H1 (cell line): ENCODE results near the gene MILR1. TPM values are rescaled to one million over a fixed set of nuclear protein-coding genes. Genes with fewer than 3 reads are reported as not detected.

ENCODE experiments used
- CTCF ChIA-PET: fragments of 300-600 bp; sonication (Branson Sonifier 250); formaldehyde crosslinking; loops from one replicate; lab custom pipeline; 2021; ENCODE audit not compliant: partially characterized antibody; lab: Charles Lee
- POLR2A ChIA-PET: fragments of 300-600 bp; sonication (Branson Sonifier 250); formaldehyde crosslinking; loops from one replicate; lab custom pipeline; 2021; ENCODE audit warnings: inconsistent platforms; ENCODE audit not compliant: partially characterized antibody; lab: Charles Lee
- DNase-seq, 2 experiments: peaks; one replicate each; pipeline versions ENCODE4 v3.0.0 to v3.0.0-alpha.2; 2010 to 2022; ENCODE audit warnings: low spot score in 2 of 2, low read depth in 1 of 2, mixed read lengths in 1 of 2
- FAIRE-seq: peaks from 2 replicates; lab custom pipeline; 2011; peaks lifted over from hg19 to GRCh38; lab: Jason Lieb, UNC
- H2AFZ ChIP-seq: 2 replicates; pipeline ENCODE4 v1.8.1; 2012; ENCODE audit warnings: low read length, inconsistent platforms
- H2AK5ac ChIP-seq: 2 replicates; pipeline ENCODE4 v1.6.1; 2013; ENCODE audit warnings: low read depth, low read length
- H2BK120ac ChIP-seq: replicated peaks from 2 replicates; pipeline ENCODE3; 2013; ENCODE audit warnings: low read depth, low read length, inconsistent platforms
- H2BK12ac ChIP-seq: 2 replicates; pipeline ENCODE4 v1.6.1; 2013; ENCODE audit warnings: low read depth, low read length
- H2BK15ac ChIP-seq: 2 replicates; pipeline ENCODE4 v1.6.1; 2013; ENCODE audit warnings: low read length
- H2BK20ac ChIP-seq: 2 replicates; pipeline ENCODE4 v1.6.1; 2013; ENCODE audit warnings: low read length
- H2BK5ac ChIP-seq: 2 replicates; pipeline ENCODE4 v1.6.1; 2013; ENCODE audit warnings: low read depth, low read length
- H3K14ac ChIP-seq: 2 replicates; pipeline ENCODE4 v1.6.1; 2013; ENCODE audit warnings: inconsistent platforms; ENCODE audit not compliant: insufficient read length
- H3K18ac ChIP-seq: 2 replicates; pipeline ENCODE4 v1.6.1; 2013; ENCODE audit warnings: low read length; ENCODE audit errors: extremely low read depth
- H3K23ac ChIP-seq: 2 replicates; pipeline ENCODE4 v1.6.1; 2013; ENCODE audit warnings: inconsistent platforms; ENCODE audit not compliant: insufficient read length
- H3K23me2 ChIP-seq: 2 replicates; pipeline ENCODE4 v1.6.1; 2013; ENCODE audit warnings: low read depth, low read length
- H3K27ac ChIP-seq: 2 replicates; pipeline ENCODE4 v1.6.1; 2011; ENCODE audit warnings: low read depth, low read length, inconsistent platforms
- H3K27me3 ChIP-seq, 4 experiments: replicated peaks in 1 of 4; 1 replicate in 1 of 4; 2 replicates in 3 of 4; pipeline versions ENCODE4 v1.6.1 to v1.8.1; 2011 to 2013; ENCODE audit warnings: low read length in 3 of 4, mild to moderate bottlenecking in 3 of 4, inconsistent platforms in 2 of 4, mixed read lengths in 2 of 4, moderate library complexity in 1 of 4; ENCODE audit not compliant: control insufficient read depth in 3 of 4, insufficient read depth in 3 of 4; ENCODE audit errors: extremely low read depth in 1 of 4
- H3K36me3 ChIP-seq, 4 experiments: 2 replicates each; pipeline versions ENCODE4 v1.6.1 to v1.8.1; 2011 to 2013; ENCODE audit warnings: mild to moderate bottlenecking in 4 of 4, low read length in 3 of 4, moderate library complexity in 2 of 4, control low read depth in 1 of 4, inconsistent platforms in 1 of 4; ENCODE audit not compliant: insufficient read depth in 4 of 4, control insufficient read depth in 2 of 4
- H3K4ac ChIP-seq: replicated peaks from 2 replicates; pipeline ENCODE3; 2013; ENCODE audit warnings: low read length, low read depth, mixed read lengths, inconsistent platforms; ENCODE audit not compliant: insufficient read length
- H3K4me1 ChIP-seq, 4 experiments: replicated peaks in 1 of 4; 1 replicate in 1 of 4; 2 replicates in 3 of 4; pipeline versions ENCODE4 v1.6.1 to v1.8.1; 2011 to 2013; ENCODE audit warnings: low read length in 3 of 4, inconsistent platforms in 2 of 4, mixed read lengths in 1 of 4; ENCODE audit not compliant: insufficient read depth in 4 of 4, control insufficient read depth in 3 of 4
- H3K4me2 ChIP-seq, 2 experiments: 2 replicates each; pipeline versions ENCODE4 v1.6.1 to v1.8.1; 2011 to 2013; ENCODE audit warnings: low read depth in 2 of 2, low read length in 2 of 2, control low read depth in 1 of 2, inconsistent platforms in 1 of 2, mild to moderate bottlenecking in 1 of 2; ENCODE audit not compliant: insufficient read depth in 1 of 2
- H3K4me3 ChIP-seq, 4 experiments: fragments of 200-600, 300-600 bp in 1 of 4; sonication (generic), shearing (Covaris generic), sonication (Bioruptor Twin) in 1 of 4; 2 replicates each; pipeline versions ENCODE4 v1.5.1 to v1.8.1; 2011 to 2016; ENCODE audit warnings: low read length in 4 of 4, low read depth in 3 of 4, control low read depth in 2 of 4, inconsistent platforms in 2 of 4, mild to moderate bottlenecking in 2 of 4, mixed read lengths in 1 of 4, moderate library complexity in 1 of 4; ENCODE audit not compliant: insufficient read depth in 2 of 4; ENCODE audit errors: extremely low read depth in 1 of 4
- H3K56ac ChIP-seq: replicated peaks from 2 replicates; pipeline ENCODE3; 2013; ENCODE audit warnings: low read depth, mild to moderate bottlenecking, mixed read lengths, low read length, inconsistent platforms; ENCODE audit not compliant: insufficient read length
- H3K79me1 ChIP-seq: 2 replicates; pipeline ENCODE4 v1.6.1; 2013; ENCODE audit warnings: low read depth, low read length, control low read depth
- H3K79me2 ChIP-seq, 2 experiments: 2 replicates each; pipeline versions ENCODE4 v1.6.1 to v1.8.1; 2012 to 2013; ENCODE audit warnings: low read length in 2 of 2, mild to moderate bottlenecking in 2 of 2, inconsistent platforms in 1 of 2; ENCODE audit not compliant: insufficient read depth in 2 of 2, control insufficient read depth in 1 of 2
- H3K9ac ChIP-seq, 4 experiments: replicated peaks in 1 of 4; 1 replicate in 1 of 4; 2 replicates in 3 of 4; pipeline versions ENCODE4 v1.6.1 to v1.8.1; 2011 to 2013; ENCODE audit warnings: low read depth in 3 of 4, low read length in 3 of 4, control low read depth in 2 of 4, mild to moderate bottlenecking in 2 of 4, moderate library complexity in 2 of 4, inconsistent platforms in 1 of 4; ENCODE audit errors: extremely low read depth in 1 of 4
- H3K9me3 ChIP-seq, 2 experiments: 2 replicates each; pipeline versions ENCODE4 v1.6.1 to v1.8.1; 2012 to 2013; ENCODE audit warnings: mild to moderate bottlenecking in 2 of 2, moderate library complexity in 2 of 2, control low read depth in 1 of 2, inconsistent platforms in 1 of 2, low read depth in 1 of 2, low read length in 1 of 2, mixed read lengths in 1 of 2; ENCODE audit not compliant: insufficient read depth in 2 of 2
- H4K20me1 ChIP-seq, 2 experiments: replicated peaks in 1 of 2; 2 replicates each; pipeline versions ENCODE3 to v1.8.1; 2011 to 2013; ENCODE audit warnings: inconsistent platforms in 2 of 2, low read length in 2 of 2, mild to moderate bottlenecking in 1 of 2; ENCODE audit not compliant: insufficient read depth in 2 of 2, control insufficient read depth in 1 of 2
- H4K5ac ChIP-seq: 2 replicates; pipeline ENCODE4 v1.6.1; 2013; ENCODE audit warnings: low read length, low read depth, mixed read lengths, inconsistent platforms; ENCODE audit not compliant: insufficient read length
- H4K8ac ChIP-seq: 2 replicates; pipeline ENCODE4 v1.8.0; 2013; ENCODE audit warnings: mild to moderate bottlenecking, moderate library complexity, low read length, inconsistent platforms; ENCODE audit not compliant: insufficient read depth; ENCODE audit errors: extremely low read depth
- H4K91ac ChIP-seq: replicated peaks from 2 replicates; pipeline ENCODE3; 2013; ENCODE audit warnings: low read length, mixed read lengths, inconsistent platforms; ENCODE audit not compliant: insufficient read length
- ATF2 ChIP-seq: IDR thresholded peaks from 2 replicates; pipeline ENCODE4 v1.6.1; 2012; ENCODE audit warnings: low read length, inconsistent platforms
- GABPA ChIP-seq: IDR thresholded peaks from 2 replicates; pipeline ENCODE4 v1.6.1; 2011; ENCODE audit warnings: mild to moderate bottlenecking, low read length, moderate library complexity, borderline replicate concordance; ENCODE audit not compliant: insufficient read depth
- JUND ChIP-seq: IDR thresholded peaks from 2 replicates; pipeline ENCODE4 v1.6.1; 2011; ENCODE audit warnings: mild to moderate bottlenecking, improper control_type of control experiment, low read length
- PHF8 ChIP-seq: fragments of 200-600 bp; sonication (generic); conservative IDR thresholded peaks from 2 replicates; pipeline ENCODE4 v1.7.1; 2012; ENCODE audit warnings: low read depth, mild to moderate bottlenecking, inconsistent platforms, low read length, moderate library complexity
- TCF12 ChIP-seq: IDR thresholded peaks from 2 replicates; pipeline ENCODE4 v1.6.1; 2011; ENCODE audit warnings: low read depth, mild to moderate bottlenecking, low read length
- TEAD4 ChIP-seq: IDR thresholded peaks from 2 replicates; pipeline ENCODE4 v1.6.1; 2012; ENCODE audit warnings: low read depth, low read length, inconsistent platforms, mixed read lengths
- WGBS, 2 experiments: shearing (Covaris generic) in 1 of 2; methylation state at CpG; one replicate each; pipeline versions ENCODE4 v1.1.6 to v1.1.7; 2013 to 2015; ENCODE audit warnings: low lambda C conversion rate in 2 of 2, mixed read lengths in 2 of 2, inconsistent platforms in 1 of 2, low coverage in 1 of 2, missing lambda C conversion rate in 1 of 2; ENCODE audit not compliant: insufficient replicate concordance in 2 of 2, insufficient coverage in 1 of 2, insufficient read length in 1 of 2; ENCODE audit errors: extremely low coverage in 1 of 2, missing lambda C conversion rate in 1 of 2; 5-methylcytosine and 5-hydroxymethylcytosine counted together
- polyA plus RNA-seq, 7 experiments: library from polyadenylated mRNA; depleted of rRNA in 3 of 7; stranded (reverse) in 5 of 7; unstranded in 2 of 7; fragments of >200 nt in 5 of 7; fragments of 200-250 nt in 2 of 7; gene quantifications; 1 replicate in 5 of 7; 2 replicates in 1 of 7; 4 replicates in 1 of 7; pipeline versions ENCODE4 v1.2.1 to v1.2.3, GENCODE V29; 2011 to 2013; ENCODE audit warnings: missing spikeins in 2 of 7, mixed read lengths in 2 of 7
- total RNA-seq: library from RNA; stranded (reverse); fragmentation: NEBNext Ultra II Directional; extraction: Animal tissue kit (Norgen Biotek cat#: 25700); gene quantifications from 2 replicates; pipeline ENCODE4 v1.2.1, GENCODE V29; 2021

Gene MILR1
- total and polyA plus RNA-seq, 2 of the 8 experiments (the other 6 are each of a cell fraction or from before 2014, with no cell fraction given): not detected

DNA sequence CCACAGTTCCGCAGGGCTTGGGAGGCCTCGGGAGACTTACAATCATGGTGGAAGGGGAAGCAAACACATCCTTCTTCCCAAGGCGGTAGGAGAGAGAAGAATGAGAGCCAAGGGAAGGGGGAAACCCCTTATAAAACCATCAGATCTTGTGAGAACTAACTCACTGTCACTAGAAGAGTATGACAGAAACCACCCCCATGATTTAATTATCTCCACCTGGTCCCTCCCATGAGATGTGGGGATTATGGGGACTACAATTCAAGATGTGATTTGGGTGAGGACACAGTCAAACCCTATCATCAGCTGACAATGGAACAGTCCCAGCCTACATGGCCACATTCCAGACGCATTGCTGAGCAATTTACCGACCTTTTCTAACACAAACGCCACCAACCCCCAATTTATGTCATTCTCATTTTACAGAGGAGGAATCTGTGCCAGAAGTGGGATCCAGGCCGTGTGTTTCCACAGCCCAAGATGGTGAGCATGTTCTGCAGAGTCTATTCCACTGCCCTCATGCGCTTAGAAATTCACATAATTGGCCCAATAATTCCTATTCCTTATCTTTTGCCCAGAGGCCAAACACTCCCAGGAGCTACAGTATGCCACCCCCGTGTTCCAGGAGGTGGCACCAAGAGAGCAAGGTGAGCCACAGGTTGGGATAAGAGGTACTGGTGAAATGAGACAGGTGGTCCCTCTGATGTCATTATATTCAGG lies 17.3 kb downstream of the MILR1 start:
- H3K18ac ChIP-seq: no peak overlapping the region
- no peak overlapping the region for H2BK120ac ChIP-seq
- H3K79me1 ChIP-seq: no peaks in the 10 kb centered on the region
- H2AFZ ChIP-seq: no peak overlapping the region
- FAIRE-seq: no peak
- no peaks in the 10 kb centered on the region for H4K20me1 ChIP-seq
- no peak overlapping the region for H3K27ac ChIP-seq
- CTCF ChIA-PET: interaction anchor here (0.6 kb wide), 1 partner anchor 20 kb away, joined by 5 read pairs; no protein-coding TSS in a partner anchor
- H2AK5ac ChIP-seq: no peak overlapping the region
- no peak overlapping the region for H3K4me3 ChIP-seq
- no peak overlapping the region for H3K56ac ChIP-seq
- H3K36me3 ChIP-seq: no peaks in the 10 kb centered on the region
- no peak overlapping the region for H3K4ac ChIP-seq
- H3K4me1 ChIP-seq: peaks cover 0 to 5% (median 0%) of the 10 kb centered on the region in 4 experiments; a peak in 3 of 7 replicates
- H3K4me2 ChIP-seq: no peak overlapping the region
- no peak overlapping the region for H2BK12ac ChIP-seq
- no peak overlapping the region for H2BK20ac ChIP-seq
- H2BK5ac ChIP-seq: no peak overlapping the region
- no peaks in the 10 kb centered on the region for H3K9me3 ChIP-seq
- no peak for DNase-seq
- WGBS, 2 experiments: 81% methylated on average over 9 of the region's 9 CpGs; no CpG with 5 or more reads in 1 of the 2 experiments
- H3K27me3 ChIP-seq: no peaks in the 10 kb centered on the region; a peak in 1 of 7 replicates
- H4K91ac ChIP-seq: no peak overlapping the region
- H3K14ac ChIP-seq: no peak overlapping the region
- TF ChIP-seq GABPA: no peak
- TF ChIP-seq JUND: 0 out of 2 replicates have a peak, but pooled peaks have one; percentile 21
- TF ChIP-seq TEAD4: 0 out of 2 replicates have a peak, but pooled peaks have one; percentile 25
- TF ChIP-seq ATF2: no peak
- TF ChIP-seq TCF12: no peak
- no peak for TF ChIP-seq PHF8
- no peak overlapping the region for H3K9ac ChIP-seq
- no peak overlapping the region for H2BK15ac ChIP-seq
- no peak overlapping the region for H3K23ac ChIP-seq
- H3K23me2 ChIP-seq: no peaks in the 10 kb centered on the region
- no peak overlapping the region for H4K8ac ChIP-seq
- POLR2A ChIA-PET: interaction anchor here (0.6 to 2.2 kb wide), 3 partner anchors 32 to 39 kb away, joined by 3 to 6 read pairs (median 3); no protein-coding TSS in a partner anchor
- H3K79me2 ChIP-seq: no peaks in the 10 kb centered on the region
- no peak overlapping the region for H4K5ac ChIP-seq
